Measurements from ENCODE around the gene POLDIP2. TPM values are rescaled to one million over a fixed set of nuclear protein-coding genes. Genes with fewer than 3 reads are reported as not detected.
A peak's percentile ranks its signal among the peaks of the same experiment; 100 is the strongest.

The POLDIP2 gene
- polyA plus RNA-seq (2014; cell fraction: cytosol; rRNA removed), result 139 and 142 TPM in 2 replicates
- polyA plus RNA-seq (2014; cell fraction: nucleus; rRNA removed), result 96.3 and 97.9 TPM in 2 replicates

DNA sequence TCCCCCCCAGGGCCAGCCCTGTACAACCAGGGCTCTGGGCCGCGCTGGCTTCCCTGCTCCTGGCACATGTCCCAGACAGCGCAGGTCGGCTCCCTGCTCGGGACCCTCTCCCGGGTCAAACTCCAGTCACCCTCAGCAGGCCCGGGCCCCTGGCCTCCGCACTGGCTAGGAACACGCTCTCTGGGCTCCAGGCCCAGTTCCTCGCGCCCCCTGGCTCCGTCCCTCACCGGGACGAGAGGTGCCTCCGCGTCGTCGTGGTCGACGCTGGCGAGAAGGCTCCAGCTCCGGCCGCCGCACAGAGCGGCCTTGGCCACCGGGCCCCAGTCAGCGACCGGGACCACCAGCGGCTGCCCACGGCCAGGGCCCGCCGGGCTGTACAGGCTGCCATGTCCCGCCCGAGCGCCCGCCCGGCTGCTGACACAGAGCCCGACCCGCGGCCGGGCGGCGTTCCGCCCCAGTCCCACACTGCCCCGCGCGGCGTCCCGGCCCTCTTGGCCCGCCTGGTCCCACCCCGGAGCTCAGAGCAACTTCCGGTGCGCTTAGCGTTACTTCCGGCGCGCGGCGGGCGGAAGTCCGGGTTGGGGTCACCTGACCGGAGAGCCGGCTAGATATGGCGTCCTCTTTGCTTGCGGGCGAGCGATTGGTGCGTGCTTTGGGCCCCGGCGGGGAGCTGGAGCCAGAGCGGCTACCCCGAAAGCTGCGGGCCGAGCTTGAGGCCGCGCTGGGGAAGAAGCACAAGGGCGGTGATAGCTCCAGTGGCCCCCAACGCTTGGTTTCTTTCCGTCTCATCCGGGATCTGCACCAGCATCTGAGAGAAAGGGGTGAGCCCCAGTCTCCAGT is at the start of gene POLDIP2:
Gene POLDIP2, minus strand, starts transcription at position 467 of the 840 bp plus-strand sequence. Its CDS starts 79 bp downstream, at position 388.
- DNase-seq (ENCODE audit: low spot score), result peak; percentile 95

- DNase-seq (ENCODE audit: low spot score), result peak; percentile 58
Observed at GRCh38 chr17:28406473-28406814, 49.1 kb upstream of the POLDIP2 start.

DNA sequence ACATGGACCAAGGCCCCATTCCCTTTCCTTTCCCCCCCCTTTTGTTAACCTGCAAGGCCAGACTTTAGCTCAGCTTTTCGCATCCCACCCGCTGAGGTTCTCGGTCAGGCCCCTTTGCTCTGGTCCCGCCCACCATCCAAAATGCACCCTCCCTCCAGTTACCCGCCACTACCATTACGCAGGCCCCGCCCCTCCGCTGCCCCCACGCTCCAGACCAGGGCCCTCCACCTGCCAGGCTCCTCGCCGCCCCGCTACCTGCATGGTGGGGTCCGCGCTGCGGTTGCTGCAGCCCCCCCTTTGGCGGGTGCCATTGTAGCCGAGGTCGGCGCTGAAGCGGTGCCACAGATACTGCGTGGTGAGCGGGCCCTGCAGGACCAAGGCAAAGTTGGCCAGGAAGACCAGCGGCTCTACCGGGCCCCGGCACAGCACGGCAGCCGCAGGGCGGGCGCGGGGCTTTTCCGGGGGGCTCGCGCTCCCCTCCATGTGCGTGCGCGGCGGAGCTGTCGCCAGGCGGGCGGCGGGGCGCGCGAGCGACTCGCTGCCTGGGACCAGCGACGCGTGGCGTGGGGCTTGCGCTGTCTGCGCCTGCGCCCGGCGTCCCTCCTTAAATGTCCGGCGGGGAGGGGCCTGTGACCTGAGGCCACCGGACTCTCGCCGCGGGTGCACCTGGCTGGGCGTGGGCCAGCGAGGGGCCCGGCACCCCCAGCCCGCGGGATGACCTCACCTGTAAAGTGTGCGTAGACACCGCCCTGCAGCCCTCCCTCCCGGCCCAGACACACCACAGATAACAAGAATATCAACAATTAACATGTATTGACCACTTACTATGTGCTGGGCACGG is 48.5 kb upstream of the POLDIP2 start, which contains the start of gene SLC46A1:
Gene SLC46A1, minus strand, starts transcription at position 581 of the 841 bp plus-strand sequence. Its CDS starts 98 bp downstream, at position 483.
- DNase-seq (ENCODE audit: low spot score), result peak; percentile 76

DNA sequence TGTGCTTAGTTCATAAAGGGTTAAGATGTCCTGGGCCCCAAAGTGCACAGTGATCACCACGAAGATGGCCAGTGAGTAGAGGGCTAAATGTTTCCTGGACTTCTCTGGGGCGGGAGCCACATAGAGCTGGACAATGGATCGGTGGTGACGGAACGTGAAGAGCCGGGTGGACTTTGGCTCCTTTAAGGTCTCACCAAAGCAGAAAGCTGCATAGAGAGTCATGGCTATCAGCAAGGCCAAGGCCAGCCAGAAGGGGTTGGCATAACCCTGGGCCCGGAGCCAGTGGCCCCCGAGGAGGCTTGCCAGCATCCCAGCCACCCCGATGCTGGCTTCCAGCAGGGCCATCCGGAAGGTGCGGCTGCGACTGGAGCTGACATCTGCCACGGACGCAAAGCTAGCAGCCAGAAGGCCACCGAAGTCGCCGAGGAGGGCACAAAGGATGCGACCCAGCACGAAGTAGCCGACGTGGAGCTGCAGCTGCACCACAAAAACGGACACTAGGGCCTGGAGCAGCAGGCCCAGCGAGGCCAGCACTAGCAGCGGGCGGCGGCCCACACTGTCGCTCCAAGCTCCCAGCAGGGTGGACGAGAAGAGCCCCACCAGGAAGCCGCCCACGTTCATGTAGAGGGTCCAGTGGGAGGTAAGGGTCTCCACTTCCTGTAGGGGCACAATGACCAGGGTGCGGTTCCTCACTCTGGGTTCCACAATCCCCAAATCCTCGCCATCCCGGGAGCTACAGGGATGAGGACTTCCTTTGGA is 47.7 kb upstream of the POLDIP2 start:
- no peak for DNase-seq (ENCODE audit: low spot score)

DNA sequence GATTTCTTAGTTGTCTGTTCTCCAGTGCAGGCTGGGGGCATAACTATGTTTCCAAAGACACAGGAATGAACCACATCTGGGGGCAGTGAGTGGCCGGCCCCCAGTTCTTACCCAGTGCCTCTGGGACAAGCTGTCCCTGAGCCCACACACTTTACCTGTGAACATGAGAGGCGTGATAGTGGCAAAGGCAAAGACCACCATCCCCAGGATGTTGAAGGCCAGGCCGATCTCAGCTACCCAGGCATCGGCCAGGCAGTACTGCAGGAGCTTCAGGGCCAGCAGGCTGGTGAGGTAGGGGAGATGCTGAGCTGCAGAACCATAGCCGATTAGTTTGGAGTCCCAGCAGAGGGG is 47.1 kb upstream of the POLDIP2 start:
- DNase-seq (ENCODE audit: low spot score), result no peak

DNA sequence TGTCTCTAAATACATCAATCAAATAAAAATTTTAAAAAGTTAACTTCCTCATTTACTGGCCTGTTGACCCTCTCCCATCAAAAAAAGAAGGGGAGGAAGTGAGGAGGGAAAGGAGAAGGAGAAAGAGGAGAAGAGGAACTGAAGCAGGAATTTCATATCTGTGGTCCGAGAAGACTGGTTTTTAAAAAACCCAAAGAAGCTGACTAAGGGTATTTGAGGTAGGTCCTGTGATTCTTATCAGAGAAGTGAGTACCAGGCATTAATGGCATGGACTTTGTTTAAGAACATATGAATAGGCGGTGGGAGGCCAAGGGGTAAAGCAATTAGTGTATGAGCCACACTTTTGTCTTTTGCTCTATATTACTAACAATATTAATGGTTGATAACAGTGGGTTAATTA is 46.7 kb upstream of the POLDIP2 start:
- no peak for DNase-seq (ENCODE audit: low spot score)

- no peak for DNase-seq (ENCODE audit: low spot score)
Observed at GRCh38 chr17:28402844-28403243, 45.5 kb upstream of the POLDIP2 start.

DNA sequence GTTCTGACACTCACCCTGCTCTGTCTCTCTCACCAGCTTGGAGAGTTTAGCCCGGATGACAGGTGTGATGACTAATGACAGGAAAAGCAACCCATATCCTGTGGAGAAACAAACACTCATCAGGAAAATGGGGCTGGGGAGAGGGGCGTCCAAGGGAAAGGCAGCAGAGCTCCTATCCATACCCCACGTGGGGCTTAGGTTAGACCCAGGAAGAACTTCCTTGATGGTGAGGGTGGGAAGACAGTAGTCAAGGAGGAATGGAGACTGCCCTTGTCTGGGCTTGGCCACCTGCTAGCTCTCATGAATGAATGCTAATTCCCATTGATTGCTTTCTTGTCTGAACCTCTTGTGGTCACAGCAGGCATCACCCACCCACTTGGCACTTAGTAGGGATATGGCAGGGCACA is 44.9 kb upstream of the POLDIP2 start:
- DNase-seq (ENCODE audit: low spot score), result no peak

- DNase-seq (ENCODE audit: low spot score), result no peak
Observed at GRCh38 chr17:28399808-28400207, 42.5 kb upstream of the POLDIP2 start.

- no peak for DNase-seq (ENCODE audit: low spot score)
Observed at GRCh38 chr17:28398280-28398981, 41.1 kb upstream of the POLDIP2 start.

DNA sequence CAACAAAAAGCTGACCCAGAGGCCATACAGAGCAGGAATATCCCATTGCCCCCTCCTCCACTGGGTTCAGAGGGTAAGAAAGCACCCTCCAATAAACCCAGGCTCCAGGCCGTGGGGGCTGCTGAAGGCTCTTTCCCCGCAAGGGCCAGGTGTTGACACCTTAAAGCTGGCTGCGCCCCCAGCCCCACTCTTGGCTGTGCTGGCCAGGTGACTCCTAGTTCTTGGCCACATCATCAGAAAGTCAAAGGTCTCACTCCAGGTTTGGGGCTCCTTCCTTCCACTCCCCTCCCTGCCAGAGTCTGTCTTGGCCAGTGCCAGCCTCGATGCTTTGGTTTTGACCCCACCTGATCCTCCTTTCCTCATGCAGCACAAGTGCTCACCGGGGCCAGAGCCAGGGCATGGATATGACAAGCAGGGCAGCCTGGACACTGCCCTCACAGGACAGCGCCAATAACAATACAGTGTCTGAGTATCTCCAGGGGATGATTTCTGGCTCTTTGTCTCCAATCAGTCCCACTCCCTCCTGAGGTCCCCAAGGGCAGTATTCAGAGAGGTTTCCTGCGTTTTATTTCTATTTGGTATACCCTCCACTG is 40.5 kb upstream of the POLDIP2 start:
- no peak for DNase-seq (ENCODE audit: low spot score)

GRCh38 chr17:28397275-28397674 is 39.9 kb upstream of the POLDIP2 start:
- no peak for DNase-seq (ENCODE audit: low spot score)

DNA sequence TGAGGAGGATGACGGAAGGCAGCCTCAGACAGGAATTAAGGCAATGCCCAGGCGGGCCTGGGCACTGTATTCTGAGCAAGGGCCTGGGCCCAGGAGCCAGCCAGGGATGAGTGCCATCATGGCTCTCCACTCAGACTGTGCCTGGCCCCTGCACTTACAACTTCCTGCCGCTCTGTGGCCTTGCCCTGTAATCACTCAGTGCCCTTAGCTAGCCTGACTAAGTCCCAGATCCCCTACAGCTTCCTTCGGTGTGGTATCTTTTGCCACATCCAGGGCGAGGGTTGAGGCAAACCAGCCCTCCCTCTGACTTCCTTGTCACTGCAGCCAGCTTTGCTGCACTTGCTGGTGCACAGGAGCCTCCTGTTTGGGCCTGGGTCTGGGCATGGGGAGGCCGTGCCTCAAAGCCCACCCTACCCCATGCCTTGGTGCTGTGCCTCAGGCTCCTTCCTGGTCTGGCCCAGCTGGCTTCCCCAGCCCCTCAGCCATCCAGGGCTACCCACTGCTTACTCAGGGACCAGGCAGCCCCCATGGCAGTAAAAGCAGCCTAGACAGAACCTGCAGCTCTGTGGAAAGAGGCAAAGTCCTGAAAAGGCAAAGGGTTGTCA is 39.4 kb upstream of the POLDIP2 start:
- DNase-seq (ENCODE audit: low spot score), result no peak

GRCh38 chr17:28395968-28396367 is 38.6 kb upstream of the POLDIP2 start:
- DNase-seq (ENCODE audit: low spot score), result no peak

GRCh38 chr17:28395426-28395825 is 38.1 kb upstream of the POLDIP2 start:
- no peak for DNase-seq (ENCODE audit: low spot score)

DNA sequence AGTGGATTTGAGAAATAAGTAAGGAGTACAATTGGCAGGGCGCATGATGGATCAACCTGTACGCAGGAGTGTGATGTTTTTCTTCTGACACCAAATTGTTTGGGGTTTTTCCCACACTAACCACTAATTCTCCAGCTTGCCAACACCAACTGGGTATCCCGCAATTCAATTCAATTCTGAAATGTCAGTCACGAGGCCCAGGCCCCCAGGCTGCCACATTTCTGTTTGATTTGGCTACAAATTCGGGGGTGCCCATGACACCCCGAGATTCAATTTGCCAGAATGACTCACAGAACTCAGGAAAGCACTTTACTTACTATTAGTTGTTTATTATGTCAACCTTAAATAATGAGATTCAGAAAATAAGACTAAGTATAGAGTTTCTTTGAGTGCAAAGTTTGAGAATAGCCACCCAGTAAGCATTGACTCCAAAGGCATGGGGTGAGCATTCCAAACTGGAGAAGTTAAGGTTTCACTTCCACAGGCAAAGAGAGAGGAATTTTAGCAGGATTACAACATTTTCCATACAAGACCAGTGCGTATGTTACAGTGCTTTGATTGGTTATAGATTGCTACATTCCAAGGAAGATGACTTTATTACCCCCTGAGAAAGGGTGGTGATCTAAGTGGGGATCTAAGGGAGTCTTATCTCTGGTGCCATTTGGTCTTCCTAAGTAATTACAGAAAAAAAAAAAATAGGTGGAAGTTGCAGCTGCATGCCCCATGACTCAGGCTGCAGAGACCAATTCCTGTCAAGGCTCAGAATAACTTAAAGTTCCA is 37.2 kb upstream of the POLDIP2 start:
- DNase-seq (ENCODE audit: low spot score), result no peak

- no peak for DNase-seq (ENCODE audit: low spot score)
Observed at GRCh38 chr17:28392491-28392890, 35.2 kb upstream of the POLDIP2 start.

DNA sequence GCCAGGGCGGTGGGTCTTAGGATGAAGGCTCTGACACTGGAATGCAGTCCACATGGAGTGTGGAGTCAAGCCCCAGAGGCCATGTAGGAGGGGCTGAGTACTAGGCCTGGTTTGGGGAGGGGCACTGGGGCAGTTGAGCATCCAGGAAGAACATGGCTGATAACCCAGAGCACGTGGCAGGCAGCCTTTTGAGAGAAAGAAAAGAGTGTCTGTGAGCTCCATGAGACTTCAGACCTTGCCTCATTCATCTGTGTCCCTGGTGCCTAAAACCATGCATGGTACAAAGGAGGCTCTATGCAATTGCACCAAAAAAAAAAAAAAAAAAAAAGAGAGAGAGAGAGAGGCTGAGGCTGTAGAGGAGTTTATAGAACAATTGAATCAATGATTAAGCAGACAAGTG is 34.1 kb upstream of the POLDIP2 start:
- no peak for DNase-seq (ENCODE audit: low spot score)

GRCh38 chr17:28390984-28391383 is 33.7 kb upstream of the POLDIP2 start:
- DNase-seq (ENCODE audit: low spot score), result no peak

DNA sequence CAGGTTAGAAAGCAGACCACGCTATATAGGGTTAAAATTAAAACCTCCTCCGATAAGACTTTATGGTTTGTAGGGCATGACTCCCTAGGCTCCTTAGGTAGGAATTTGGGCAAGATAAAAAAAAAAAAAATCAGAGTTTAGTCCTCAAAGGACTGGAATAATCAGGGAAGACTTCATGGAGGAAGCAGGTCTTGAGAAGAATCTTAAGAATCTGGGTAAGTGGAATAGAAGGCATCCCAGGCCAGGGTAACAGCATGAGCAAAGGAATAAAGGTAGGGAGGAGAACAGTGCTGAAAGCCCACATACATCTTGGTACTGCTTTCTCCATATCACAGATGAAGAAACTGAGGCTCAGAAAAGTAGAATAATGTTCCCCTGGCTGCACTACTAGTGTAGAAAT is 33.2 kb upstream of the POLDIP2 start:
- no peak for DNase-seq (ENCODE audit: low spot score)

Data from SK-N-DZ (cell line).